ENCODE results near the gene TRPM4.

The TRPM4 gene

DNA sequence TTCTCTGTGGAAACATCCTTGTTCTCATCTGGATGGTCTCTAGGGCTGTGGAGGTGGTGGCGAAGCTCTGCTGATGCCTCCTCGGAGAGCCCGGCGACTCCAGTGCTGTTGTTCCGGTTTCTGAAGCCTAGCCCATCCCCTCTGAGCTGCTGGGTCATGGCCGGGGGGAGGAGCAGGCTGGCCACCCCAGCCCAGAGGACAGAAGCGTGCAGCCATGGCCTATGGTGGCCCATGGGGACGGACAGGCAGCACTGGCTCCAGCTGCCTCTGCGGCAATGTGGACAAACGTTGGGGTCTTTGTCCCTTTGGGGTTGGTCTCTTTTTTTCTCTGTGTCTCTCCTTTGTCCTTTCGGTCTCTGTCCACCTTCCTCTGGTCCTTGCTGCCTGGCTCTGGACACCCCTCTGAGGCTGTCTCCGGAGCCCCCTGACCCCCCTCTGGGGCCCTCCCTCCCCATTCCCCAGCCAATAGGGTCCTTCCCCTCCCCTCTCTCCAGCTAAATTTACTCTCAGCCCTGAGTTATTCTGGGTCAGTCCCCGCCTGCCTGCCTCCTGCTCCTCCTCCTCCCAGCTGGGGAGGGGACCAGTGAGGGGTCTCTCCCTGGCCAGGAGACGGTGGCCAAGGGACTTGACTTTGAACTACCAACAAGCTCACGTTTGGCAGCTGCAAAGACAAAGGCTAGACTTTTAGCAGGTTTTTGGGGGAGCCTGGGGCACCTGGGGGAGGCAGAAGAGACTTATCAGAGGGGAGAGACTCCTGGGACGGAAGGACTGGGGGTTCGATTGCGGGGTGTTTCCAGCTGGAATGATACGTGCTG, 2.4 kb upstream of the TRPM4 start, which contains the start of gene HRC:
Gene HRC, minus strand, starts transcription at position 392 of the 815 bp plus-strand sequence. Its CDS starts 159 bp downstream, at position 233.
- DNase-seq (ENCODE audit: low spot score) = no peak
- CTCF ChIA-PET = interaction anchor here (1.2 kb wide), 1 partner anchor 57 kb away, joined by 3 read pairs; no protein-coding TSS in a partner anchor
- TF ChIP-seq, protein P1, sequence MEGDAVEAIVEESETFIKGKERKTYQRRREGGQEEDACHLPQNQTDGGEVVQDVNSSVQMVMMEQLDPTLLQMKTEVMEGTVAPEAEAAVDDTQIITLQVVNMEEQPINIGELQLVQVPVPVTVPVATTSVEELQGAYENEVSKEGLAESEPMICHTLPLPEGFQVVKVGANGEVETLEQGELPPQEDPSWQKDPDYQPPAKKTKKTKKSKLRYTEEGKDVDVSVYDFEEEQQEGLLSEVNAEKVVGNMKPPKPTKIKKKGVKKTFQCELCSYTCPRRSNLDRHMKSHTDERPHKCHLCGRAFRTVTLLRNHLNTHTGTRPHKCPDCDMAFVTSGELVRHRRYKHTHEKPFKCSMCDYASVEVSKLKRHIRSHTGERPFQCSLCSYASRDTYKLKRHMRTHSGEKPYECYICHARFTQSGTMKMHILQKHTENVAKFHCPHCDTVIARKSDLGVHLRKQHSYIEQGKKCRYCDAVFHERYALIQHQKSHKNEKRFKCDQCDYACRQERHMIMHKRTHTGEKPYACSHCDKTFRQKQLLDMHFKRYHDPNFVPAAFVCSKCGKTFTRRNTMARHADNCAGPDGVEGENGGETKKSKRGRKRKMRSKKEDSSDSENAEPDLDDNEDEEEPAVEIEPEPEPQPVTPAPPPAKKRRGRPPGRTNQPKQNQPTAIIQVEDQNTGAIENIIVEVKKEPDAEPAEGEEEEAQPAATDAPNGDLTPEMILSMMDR (conservative IDR thresholded peaks at IDR 0.05; ENCODE audit: low read depth) = no peak
- POLR2A ChIA-PET (ENCODE audit: low non-redundant PET) = no interaction called here
- no peak within 1 kb of the TSS for H3K27ac ChIP-seq

DNA sequence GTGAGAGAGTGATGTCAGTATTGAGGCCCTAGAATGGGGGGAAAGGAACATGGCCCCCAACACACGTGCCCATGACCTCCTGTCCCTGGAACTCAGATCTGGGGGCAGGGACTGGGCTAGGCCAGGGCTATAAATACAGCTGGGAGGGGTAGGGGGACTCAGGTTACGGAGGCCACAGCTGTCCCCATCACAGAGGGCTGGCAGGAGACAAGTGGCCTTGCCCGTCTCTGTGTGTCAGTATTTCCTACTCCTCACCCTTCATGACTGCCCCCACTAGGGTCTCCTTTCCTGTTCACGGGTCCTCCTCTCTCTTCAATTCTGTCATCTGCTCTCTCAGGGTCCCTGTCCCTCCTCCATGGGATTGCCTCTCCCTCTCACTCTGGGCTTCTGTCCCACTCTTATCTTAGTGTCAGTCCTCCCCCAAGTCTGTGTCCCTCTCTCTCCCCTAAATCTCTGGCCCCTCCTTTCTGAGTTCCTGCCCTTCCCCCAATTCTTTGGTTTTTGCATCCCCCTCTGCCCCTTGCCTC, 1.7 kb upstream of the TRPM4 start:
- ChIA-PET CTCF (no interaction called here), POLR2A (ENCODE audit: low non-redundant PET) (no interaction called here)
- TF ChIP-seq, protein P1 (conservative IDR thresholded peaks at IDR 0.05; ENCODE audit: low read depth) = no peak
- no peak overlapping the region for H3K27ac ChIP-seq
- DNase-seq (ENCODE audit: low spot score) = no peak

- DNase-seq (ENCODE audit: low spot score) = no peak
- CTCF ChIA-PET = interaction anchor here (0.6 kb wide), 1 partner anchor 85 kb away, joined by 3 read pairs; no protein-coding TSS in a partner anchor
These were observed 3.0 kb downstream of the TRPM4 start for GRCh38 chr19:49160450-49161189.

DNA sequence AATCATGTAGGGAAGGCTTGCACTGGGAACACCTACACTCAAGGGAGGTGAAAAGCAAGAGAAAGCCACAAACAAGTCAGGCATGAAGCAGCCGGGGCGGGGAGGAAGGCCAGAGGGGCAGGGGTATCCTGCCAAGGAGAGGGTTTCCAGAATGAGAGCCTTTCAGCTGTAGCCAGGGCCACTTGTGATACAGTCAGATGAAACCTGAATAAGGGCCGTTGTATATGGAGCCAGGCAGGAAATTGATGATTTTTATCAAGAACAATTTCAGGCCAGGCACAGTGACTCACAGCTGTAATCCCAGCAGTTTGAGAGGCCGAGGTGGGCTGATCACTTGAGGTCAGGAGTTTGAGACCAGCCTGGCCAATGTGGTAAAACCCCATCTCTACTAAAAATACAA, 4.4 kb downstream of the TRPM4 start:
- no peak for DNase-seq (ENCODE audit: low spot score)
- ChIA-PET CTCF (interaction anchor here (0.6 kb wide), 1 partner anchor 235 kb away, joined by 3 read pairs; no protein-coding TSS in a partner anchor), POLR2A (ENCODE audit: low non-redundant PET) (interaction anchor here (0.6 kb wide), 1 partner anchor 33 kb away, joined by 3 read pairs; no protein-coding TSS in a partner anchor)
- TF ChIP-seq, protein P1 (conservative IDR thresholded peaks at IDR 0.05; ENCODE audit: low read depth) = no peak
- H3K27ac ChIP-seq = peak overlapping the region; percentile 42

More at GRCh38 chr19:49160450-49161189, 3.0 kb downstream of the TRPM4 start:
- POLR2A ChIA-PET (ENCODE audit: low non-redundant PET) = interaction anchor here (0.7 kb wide), 1 partner anchor 11 kb away, joined by 4 read pairs; no protein-coding TSS in a partner anchor
- TF ChIP-seq, protein P1 (conservative IDR thresholded peaks at IDR 0.05; ENCODE audit: low read depth) = no peak
- 0 out of 2 replicates have a peak overlapping the region, but pooled peaks have one; percentile 2 for H3K27ac ChIP-seq

GRCh38 chr19:49165111-49165750, 7.6 kb downstream of the TRPM4 start:
- DNase-seq (ENCODE audit: low spot score) = no peak
- POLR2A ChIA-PET (ENCODE audit: low non-redundant PET) = no interaction called here
- CTCF ChIA-PET = interaction anchor here (0.7 kb wide), 1 partner anchor 50 kb away, joined by 3 read pairs; no protein-coding TSS in a partner anchor
- no peak overlapping the region for H3K27ac ChIP-seq
- TF ChIP-seq, protein P1 (conservative IDR thresholded peaks at IDR 0.05; ENCODE audit: low read depth) = no peak
